Measurements from ENCODE around the gene MMP3.

The MMP3 gene

DNA sequence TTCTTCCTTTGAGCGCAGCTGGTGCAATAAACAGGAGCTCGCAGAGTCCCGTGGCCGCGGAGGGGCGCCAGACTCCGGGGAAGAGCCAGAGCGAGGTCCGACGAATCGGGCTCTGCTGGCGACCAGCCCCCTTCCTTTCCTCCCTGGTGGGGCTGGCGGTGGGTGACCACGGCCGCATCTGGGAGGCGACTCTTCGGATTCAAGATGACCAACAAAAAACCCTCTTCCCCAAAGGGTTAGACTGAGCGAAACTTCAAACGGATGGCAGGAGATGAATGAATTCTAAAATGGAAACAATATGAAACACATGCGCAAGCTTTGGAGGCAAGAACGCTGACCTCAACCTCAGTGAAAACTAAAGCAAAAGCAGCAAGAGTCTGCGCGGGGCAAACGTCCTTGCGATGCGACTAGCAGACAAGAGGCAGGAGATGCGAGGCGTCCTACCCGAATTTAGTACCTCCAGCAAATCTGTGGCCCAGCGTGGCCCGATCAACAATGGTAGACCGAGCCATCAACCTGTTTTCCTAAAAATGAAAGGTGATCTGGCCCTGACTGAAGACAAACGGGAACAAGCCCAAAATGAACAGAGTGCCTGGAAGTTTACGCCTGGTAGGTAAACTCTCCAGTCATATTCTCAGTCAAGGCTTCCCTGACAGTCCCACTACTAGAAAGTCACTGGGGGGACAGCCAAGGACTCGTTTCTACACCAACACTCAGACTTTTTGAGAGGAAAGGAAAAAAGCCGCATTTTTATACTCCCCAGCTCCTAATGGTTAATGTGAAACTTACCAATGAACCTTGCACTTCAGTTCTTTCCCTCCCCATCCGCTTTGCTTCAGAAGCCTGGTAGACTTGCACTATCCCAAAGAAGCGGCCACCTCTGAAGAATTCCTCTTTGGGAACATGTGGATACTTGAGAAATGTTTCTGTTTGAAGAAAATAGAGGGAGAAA lies 11.6 kb downstream of the MMP3 start:
- DNase-seq: no peak

DNA sequence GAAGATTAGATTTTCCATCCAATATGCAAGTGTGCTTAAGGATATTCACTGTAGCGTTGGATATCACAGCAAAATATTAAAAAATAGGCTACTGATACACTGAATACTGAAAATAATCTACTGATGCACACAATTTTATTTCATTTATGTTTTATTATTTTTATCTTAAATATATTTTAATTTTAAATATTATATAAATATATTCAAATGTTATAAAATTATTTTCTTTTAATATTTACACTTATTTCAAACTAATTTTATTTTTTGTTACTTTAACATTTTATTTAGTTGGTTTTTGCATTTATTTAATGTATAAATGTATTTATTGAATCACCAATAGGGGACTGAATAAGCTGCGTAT lies 12.3 kb downstream of the MMP3 start:
- no peak for DNase-seq

DNA sequence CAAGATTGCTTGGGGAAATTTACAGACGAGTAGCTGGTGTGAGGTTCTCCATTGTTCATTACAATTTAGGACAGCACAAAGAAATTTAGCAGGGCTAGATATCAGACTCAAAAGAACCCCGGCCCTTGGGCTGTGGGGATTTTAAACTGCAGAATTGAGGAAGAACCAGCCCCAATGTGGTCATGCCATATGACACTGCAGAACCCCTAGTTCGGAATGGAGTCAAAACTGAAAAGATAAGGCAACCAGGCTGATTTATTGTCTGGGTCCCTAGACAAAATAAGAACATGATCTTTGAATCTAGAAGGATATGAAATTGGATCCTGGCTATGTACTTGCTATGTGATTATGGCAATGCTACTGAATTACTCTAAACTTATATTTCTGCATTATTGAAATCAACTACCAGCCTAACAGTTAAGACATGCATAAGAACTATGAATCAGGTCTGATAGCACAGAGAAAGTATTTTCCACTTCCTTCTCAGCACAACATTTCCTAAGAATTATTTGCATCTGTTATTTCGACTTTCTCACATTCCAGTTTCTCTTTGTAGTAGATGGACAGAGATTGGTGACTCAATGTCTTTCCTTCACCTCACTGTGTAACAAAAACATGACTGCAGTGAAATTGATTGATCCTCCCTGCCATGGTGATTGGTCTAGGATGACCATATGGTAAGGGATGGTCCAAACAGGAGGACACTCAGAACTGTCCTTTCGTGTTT lies 13.2 kb downstream of the MMP3 start:
- DNase-seq: no peak

DNA sequence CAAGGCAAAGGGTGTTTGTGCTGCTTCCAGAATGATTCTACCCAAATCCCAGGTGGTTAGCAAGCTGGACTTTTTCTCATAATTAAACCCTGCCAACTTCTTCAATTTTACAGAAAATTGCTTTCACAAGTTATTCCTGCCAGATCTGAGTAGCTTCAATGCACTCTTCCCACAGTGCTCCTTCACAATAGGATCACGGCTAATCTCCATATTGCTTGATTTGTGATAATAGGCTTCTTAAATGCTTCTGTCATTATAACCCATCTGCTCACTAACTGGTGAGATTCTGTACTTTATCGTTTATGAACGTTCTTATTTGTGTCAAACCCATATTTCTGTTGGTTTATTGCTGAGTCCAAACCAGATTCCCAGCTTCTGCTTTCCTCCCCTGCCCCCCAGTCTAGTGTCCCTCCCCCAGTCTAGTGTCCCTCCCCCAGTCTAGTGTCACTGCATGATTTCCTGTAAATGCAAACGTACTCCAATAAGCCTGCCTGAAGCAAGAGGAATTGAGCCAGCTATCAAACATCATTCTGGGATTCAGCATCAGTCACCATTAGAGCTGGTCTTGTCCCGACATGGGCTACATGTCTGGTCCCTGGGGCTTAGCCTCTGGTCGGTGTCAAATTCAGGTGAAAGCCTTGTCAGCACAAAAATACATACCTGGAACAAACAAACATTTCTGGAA lies 14.0 kb downstream of the MMP3 start:
- no peak for DNase-seq

DNA sequence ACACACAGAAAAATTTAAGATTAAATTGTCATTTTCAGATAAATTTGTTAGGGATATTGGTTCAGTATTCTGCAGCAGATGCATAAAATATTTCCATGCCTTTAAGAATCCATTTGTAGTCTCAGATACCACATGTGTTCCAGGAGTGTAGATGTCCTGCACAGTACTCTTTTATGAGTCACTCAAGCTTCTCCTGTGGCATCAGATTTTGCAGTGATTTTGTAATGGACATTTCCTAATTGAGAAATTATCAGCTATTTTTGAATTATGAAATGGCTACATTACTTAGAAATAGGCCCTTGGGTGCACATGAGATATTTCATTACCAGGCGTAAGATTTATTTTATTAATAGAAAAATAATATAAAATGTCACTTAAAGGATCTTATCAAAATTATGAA lies 18.9 kb downstream of the MMP3 start:
- DNase-seq: no peak

DNA sequence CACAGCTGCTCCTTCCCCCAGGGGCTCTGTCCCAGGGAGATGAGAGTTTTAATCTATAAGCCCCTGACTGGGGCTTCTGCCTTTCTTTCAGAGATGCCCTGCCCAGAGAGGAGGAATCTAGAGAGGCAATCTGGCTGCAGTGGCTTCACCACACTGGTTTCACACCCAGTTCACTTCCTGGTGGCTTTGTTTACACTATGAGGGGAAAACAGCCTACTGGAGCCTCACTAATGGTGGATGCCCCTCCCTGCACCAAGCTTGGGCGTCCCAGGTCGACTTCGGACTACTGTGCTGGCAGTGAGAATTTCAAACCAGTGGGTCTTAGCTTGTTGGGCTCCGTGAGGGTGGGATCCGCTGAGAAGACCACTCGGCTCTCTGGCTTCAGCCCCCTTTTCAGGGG lies 23.9 kb downstream of the MMP3 start:
- no peak for DNase-seq

DNA sequence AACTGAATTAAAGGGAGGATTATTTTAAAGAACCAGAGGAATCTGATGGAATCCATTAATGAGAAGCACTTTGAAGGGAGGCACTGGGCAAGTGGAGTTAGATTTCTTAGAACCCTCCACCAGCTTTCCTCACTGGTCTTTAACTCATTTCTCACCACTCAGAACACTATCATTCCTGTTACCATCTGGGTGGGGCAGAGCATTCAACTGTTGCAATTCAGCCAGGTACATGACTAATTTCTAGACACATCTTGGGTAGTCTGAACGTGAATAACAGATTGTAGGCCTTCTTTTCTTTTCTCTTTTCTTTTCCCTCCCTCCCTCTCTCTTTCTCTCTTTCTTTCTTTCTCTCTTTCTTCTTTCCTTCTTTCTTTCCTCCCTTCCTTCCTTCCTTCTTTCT lies 29.9 kb downstream of the MMP3 start:
- no peak for DNase-seq

DNA sequence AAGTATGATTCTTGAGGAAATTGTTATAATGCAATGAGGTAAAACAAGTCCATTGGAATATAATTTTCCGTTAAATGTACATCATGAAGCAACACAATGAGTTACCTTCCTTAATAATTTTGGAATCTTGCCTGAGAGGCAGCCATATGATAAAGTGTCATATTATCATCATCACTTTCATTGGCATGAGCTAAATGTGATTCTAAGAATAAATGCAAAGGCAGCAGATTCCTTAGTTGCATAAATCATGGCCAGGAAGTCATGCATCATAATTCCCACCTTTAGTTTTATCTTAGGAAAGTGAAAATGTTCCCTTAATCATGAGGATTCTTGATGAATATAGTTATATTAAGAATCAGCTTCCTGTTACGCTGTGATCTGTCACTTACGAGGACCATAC lies 31.2 kb downstream of the MMP3 start:
- DNase-seq: no peak

DNA sequence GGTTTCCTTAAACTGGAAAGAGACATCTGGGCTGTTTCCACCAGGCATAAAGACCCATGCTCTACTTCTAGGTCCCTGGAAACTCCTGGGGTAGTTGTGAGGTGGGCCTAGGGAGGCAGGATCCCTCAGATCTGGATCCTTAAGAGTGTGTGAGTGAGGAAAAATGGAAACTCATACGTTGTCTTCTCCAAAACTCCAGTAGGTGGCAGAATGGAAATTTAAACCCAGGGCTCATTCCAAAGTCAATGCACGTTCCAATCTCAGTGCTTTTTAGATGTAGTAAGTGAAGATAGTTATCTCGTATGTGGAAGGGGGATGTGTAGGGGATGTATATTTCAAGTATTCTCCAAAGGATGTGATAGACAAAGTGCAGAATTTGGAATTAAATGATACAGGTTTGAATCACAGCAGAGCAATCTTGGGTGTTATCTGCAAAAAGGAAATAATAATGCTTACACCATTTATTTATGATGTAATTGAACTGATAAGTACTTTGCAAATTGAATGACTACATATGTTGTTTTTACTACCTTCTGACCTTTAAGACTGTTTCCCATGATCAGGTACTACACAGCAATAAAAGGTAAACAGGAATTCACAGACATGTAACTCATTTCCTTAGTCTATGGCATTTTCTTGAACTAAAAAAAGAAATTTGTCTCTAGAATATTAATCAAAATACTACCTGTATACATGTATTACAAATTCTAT lies 32.3 kb downstream of the MMP3 start:
- DNase-seq: no peak

DNA sequence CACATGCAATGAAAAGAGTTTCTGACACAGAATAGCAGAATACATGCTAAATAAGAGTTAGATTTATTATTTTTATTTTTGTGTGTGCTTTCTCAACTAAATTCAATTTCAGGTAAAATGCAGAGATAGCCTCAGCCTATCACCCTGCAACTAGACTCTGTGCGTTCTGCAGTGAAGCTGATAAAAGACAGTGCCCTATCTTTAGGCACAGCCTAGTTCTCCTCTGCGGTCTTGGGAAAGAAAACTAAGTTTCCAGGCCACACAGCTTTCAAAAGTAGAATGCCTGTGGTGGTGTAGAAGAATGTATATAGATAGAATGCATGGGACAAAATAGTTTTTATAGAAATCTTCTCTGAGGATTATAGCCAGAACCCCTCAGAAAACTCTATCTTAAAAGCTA lies 33.4 kb downstream of the MMP3 start:
- no peak for DNase-seq

DNA sequence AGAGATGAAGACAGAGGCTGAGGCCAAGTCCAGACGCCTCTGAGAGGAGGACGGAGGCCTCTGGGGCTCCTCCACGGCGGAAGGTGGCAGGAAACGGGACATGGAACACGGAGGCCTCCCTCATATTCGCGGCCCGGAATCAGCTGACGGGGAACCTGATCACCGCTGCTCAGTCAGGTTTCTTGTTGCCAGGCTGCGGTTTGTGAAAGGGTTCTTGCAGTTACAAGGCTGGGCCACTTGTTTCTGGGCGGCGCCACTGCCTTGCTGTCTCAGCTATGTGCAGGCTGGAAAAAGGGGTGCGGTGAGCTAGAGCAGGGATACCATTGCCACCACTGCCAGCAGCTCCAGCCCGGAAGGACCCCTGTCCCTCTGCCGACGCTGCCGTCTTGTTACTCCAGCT lies 35.5 kb downstream of the MMP3 start:
- DNase-seq: no peak

DNA sequence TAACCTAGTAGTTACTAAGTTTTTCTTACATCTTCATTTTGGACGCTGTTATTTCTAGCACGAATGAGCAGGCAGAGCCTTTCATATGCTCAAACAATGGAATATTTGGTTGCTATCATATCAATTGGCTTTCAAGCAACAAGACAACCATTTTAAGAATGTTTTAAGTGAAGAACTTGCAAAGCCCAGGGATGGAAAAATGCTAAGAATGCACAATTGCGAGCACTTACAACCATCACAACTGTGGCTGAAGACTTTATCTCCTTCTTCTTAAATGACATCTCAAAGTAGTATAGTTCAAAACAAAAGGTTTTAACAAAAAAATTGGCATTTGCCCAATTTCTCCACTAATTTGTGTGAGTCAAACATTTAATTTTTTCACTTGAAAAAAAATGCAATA lies 37.1 kb downstream of the MMP3 start:
- no peak for DNase-seq

DNA sequence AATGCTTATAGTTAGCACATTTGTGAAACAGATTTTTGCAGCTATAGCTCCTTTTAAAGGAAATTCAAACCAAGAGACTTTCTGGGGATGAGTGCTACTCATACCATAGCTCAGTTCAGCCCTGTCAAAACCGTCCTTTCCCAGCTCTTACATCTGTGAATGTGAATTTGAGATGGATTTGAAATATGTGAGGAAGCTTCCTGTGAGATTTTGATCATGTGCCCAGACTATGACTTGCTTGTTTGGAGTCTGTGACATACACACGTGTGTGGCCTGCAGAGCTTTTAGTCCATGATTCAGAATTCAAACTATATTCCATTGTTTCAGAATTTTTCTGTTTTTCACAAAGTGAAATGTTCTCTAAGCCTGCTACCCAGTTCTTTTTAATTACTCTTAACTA lies 41.1 kb downstream of the MMP3 start:
- no peak for DNase-seq

DNA sequence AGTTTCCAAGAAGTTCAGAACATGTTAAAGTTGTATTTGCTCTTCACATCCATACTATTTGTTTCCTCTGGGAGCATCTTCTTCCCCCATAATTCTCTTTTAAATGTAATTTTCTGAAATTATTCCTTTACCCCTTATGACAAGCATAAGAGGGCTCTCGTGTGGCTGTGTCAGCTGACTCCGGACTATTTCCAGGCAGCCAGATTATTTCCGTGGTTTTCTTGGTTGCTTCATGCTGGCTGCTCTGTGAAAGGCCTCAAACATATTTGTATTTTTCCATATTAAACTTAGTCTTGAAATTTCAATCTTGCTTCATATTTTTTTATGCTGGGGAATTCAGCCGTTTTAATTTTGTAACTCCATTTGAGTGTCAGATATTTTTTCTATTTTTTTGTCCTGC lies 42.6 kb downstream of the MMP3 start:
- no peak for DNase-seq

DNA sequence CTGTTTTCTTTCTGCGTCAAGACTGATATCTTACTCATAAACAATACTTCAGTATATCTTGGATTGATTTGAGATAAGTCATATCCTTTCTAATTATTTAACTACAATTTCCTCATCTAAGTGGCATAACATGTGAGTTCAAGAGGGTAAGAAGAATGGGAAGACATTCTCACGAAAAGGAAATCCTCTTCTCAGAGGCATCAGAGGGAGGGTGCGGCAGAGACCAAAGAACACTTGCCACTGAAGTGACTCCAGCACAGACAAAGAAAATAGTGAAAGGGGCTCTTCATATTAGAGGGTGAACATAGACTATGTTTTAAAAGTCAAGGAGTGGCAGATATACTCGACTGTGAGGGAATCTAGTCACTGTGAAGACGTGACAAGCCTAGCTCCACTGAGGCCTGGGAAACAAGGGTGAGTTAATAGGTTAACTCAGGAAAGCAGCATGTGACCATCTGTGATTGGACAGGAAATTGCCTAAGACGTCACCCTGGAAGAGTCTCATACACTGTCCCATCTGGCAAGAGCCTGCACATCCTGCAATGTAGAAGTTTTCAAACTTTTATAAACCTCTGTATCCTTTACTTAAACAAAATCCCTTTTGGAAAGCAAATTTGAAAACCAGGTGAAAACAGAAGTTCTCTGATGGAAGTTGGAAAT lies 43.6 kb downstream of the MMP3 start:
- DNase-seq: no peak

DNA sequence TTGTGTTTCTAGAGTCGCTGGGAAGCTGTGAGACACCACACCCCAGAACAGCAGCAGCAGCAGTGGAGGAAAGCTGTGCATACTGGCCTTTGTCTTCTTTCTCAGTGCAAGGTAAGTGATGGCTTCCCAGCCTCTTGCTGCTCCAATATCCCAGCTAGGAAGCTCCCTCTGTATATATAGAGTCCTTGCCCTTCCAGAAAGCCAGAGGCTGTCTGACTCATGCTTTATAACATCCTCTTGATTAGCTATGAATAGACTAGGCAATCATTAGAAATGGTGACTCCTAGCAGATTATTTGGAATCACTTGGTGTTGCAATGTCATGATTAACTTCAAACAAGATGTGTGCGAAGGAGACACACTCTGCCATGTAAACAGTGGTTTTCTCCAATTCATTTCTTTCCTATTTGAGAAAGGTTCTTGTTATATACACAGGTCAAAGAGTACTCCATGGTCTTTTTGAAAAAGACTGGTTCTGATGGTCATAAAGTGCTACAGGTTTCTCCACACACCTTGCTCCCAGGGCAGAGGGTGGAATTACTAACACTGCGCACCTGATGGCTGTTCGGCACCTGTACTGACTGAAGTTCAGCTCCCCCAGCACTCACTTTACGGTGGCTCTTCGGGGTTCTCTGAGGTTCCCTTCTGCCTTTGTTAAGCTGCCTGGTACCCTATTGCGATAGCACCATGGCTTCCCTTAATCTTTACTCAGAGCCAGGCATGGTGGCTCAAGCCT lies 45.2 kb downstream of the MMP3 start, which contains the start of gene MMP1:
MMP1 (minus strand) TSS at position 149 of the 735 bp plus-strand sequence; CDS start at position 81, 68 bp downstream.
- DNase-seq: no peak

DNA sequence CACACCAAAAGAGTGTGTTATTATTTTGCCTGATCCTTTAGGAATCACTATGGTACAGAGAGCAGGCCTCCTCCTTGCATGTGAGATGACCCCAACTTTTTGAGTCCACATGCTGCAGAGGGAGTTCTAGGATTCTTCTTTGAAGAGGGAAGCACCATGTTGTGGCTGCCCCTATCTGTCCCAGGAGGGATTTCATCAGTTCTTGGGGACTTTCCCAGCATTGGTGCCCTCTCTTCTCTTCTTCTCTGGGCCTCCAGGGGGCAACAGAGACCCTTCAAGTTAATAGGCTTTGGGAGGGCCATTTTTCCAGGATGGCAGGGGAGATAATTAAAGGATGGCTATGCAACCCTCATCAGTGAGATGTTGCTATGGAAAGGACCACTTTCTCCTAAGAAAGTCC lies 49.0 kb downstream of the MMP3 start:
- no peak for DNase-seq

DNA sequence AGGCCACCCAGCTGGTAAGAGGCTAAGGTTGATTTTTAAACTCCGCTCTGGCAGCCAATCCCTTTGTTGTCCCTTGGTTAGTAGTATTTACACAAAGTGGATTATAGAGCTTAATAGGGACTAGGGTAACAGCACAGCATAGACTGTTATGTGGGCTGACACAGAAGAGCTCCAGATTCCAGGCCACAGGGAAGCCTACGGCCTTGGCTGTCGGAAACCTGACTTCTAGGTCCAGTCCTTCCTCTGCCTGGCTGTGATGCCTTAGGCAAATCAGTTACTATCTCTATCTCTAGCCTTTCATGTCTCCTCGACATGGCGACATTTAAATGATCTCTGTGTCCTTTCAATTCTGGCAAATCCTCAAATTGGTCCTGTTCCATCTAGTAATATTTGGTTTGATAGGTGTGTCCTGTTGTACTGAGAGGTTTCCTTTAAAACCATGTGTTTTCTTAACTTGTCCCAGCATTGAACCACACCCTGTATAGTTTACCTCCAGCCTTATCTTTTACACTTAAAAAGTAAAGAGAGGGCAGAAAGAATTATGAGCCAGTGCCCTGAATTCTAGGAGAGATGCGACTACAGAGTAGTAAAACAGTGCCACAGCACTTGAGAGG lies 49.6 kb downstream of the MMP3 start:
- DNase-seq: no peak

DNA sequence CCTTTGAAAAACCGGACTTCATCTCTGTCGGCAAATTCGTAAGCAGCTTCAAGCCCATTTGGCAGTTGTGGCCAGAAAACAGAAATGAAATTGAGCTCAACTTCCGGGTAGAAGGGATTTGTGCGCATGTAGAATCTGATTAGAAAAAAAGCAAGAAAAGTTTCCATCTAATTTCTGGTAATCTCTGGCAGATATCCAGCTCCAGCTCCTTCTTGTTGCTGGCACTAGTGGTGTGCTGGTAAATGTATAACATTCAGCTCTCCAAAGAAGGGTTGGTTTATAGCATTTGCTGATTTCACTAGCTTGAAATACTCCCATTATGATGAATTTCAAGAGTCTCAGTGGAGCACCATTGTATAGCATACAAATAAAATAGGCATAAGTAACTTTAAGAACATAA lies 50.8 kb downstream of the MMP3 start:
- DNase-seq: no peak

DNA sequence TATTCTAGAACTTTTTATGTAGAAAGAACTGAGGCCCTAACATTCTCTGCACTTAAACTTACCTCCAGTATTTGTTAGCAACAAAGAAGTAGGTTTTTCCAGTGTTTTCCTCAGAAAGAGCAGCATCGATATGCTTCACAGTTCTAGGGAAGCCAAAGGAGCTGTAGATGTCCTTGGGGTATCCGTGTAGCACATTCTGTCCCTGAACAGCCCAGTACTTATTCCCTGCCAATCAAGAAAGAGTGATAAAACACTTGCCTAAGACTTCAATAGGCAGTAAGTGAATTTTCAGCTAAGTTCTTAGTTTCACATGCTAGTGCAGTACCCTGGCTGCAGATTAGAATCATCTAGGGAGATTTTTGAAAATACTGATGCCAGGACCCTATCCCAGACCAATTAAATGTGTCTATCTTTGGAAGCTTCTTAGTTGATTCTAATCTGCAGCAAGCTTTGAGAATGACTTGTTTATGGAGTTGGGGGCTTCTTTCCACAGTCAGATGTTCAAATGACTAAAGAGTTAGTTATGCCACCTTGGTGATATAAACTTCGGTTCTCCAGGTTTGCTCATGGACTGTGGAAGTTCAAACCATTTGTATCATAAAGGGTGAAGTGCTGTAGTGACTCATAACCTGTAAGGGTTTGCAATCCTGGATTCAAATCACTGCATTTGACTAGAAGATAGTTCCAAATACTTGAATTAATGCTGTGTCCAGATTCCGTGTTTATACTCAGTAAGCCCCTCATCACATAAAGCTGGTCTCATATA lies 52.0 kb downstream of the MMP3 start:
- DNase-seq: no peak
